HUES64 (cell line): ENCODE measurements around the gene MKI67.

ENCODE experiments used
- H3K27ac ChIP-seq: 2 replicates; pipeline ENCODE4 v1.7.0; 2013; ENCODE audit warnings: low read depth, low read length, inconsistent platforms
- H3K27me3 ChIP-seq: 2 replicates; pipeline ENCODE4 v1.6.1; 2013; ENCODE audit warnings: mild to moderate bottlenecking, low read length; ENCODE audit not compliant: insufficient read depth
- H3K36me3 ChIP-seq: 2 replicates; pipeline ENCODE4 v1.6.1; 2013; ENCODE audit warnings: mild to moderate bottlenecking, low read length; ENCODE audit not compliant: insufficient read depth
- H3K4me1 ChIP-seq: 2 replicates; pipeline ENCODE4 v1.6.1; 2013; ENCODE audit warnings: mild to moderate bottlenecking, low read length, moderate library complexity; ENCODE audit not compliant: insufficient read depth
- H3K4me3 ChIP-seq: 2 replicates; pipeline ENCODE4 v1.5.1; 2013; ENCODE audit warnings: mild to moderate bottlenecking, low read length, moderate library complexity
- H3K9ac ChIP-seq: 2 replicates; pipeline ENCODE4 v1.6.1; 2013; ENCODE audit warnings: mild to moderate bottlenecking, low read depth, low read length
- H3K9me3 ChIP-seq: 2 replicates; pipeline ENCODE4 v1.6.1; 2013; ENCODE audit warnings: low read depth, low read length; ENCODE audit not compliant: insufficient read depth
- WGBS: fragments of 150-250, 120-280 bp; methylation state at CpG from one replicate; pipeline ENCODE4 v1.1.7; 2013; ENCODE audit warnings: missing lambda C conversion rate; 5-methylcytosine and 5-hydroxymethylcytosine counted together

The MKI67 gene

GRCh38 chr10:128122931-128123330 is 3.3 kb downstream of the MKI67 start:
- H3K9me3 ChIP-seq, result no peaks in the 10 kb centered on the region
- no peak overlapping the region for H3K9ac ChIP-seq
- 90% methylated on average over 2 of the region's 2 CpGs for WGBS
- H3K27me3 ChIP-seq, result peaks cover 5% of the 10 kb centered on the region; the same call in 1 of the 2 replicates
- peaks cover 9% of the 10 kb centered on the region for H3K4me1 ChIP-seq
- H3K27ac ChIP-seq, result no peak overlapping the region
- H3K4me3 ChIP-seq, result no peak overlapping the region
- peaks cover 49% of the 10 kb centered on the region for H3K36me3 ChIP-seq

- H3K27ac ChIP-seq, result no peak overlapping the region
- H3K27me3 ChIP-seq, result peaks cover 5% of the 10 kb centered on the region; the same call in 1 of the 2 replicates
- no peaks in the 10 kb centered on the region for H3K9me3 ChIP-seq
- H3K36me3 ChIP-seq, result peaks cover 58% of the 10 kb centered on the region
- H3K4me3 ChIP-seq, result no peak overlapping the region
- H3K9ac ChIP-seq, result no peak overlapping the region
- H3K4me1 ChIP-seq, result peaks cover 5% of the 10 kb centered on the region
- 97% methylated on average over 5 of the region's 5 CpGs for WGBS
Observed at GRCh38 chr10:128121750-128122412, 4.3 kb downstream of the MKI67 start.

- no peak overlapping the region for H3K27ac ChIP-seq
- no peaks in the 10 kb centered on the region for H3K9me3 ChIP-seq
- H3K27me3 ChIP-seq, result no peaks in the 10 kb centered on the region
- no peak overlapping the region for H3K4me3 ChIP-seq
- H3K36me3 ChIP-seq, result peaks cover 89% of the 10 kb centered on the region
- whole genome bisulfite sequencing, result 92% methylated on average over 11 of the region's 13 CpGs
- H3K9ac ChIP-seq, result no peak overlapping the region
- no peaks in the 10 kb centered on the region for H3K4me1 ChIP-seq
Observed at GRCh38 chr10:128116851-128117615, 9.2 kb downstream of the MKI67 start.

GRCh38 chr10:128116187-128116586 is 10.0 kb downstream of the MKI67 start:
- no peak overlapping the region for H3K27ac ChIP-seq
- WGBS, result 95% methylated on average over 4 of the region's 4 CpGs
- H3K9me3 ChIP-seq, result no peaks in the 10 kb centered on the region
- H3K9ac ChIP-seq, result no peak overlapping the region
- H3K27me3 ChIP-seq, result no peaks in the 10 kb centered on the region
- no peaks in the 10 kb centered on the region for H3K4me1 ChIP-seq
- no peak overlapping the region for H3K4me3 ChIP-seq
- H3K36me3 ChIP-seq, result peaks cover 92% of the 10 kb centered on the region

GRCh38 chr10:128115356-128115755 is 10.9 kb downstream of the MKI67 start:
- H3K36me3 ChIP-seq, result peaks cover 93% of the 10 kb centered on the region
- no peaks in the 10 kb centered on the region for H3K4me1 ChIP-seq
- no peak overlapping the region for H3K4me3 ChIP-seq
- H3K9ac ChIP-seq, result no peak overlapping the region
- no peak overlapping the region for H3K27ac ChIP-seq
- H3K27me3 ChIP-seq, result no peaks in the 10 kb centered on the region
- WGBS, result 94% methylated on average over 8 of the region's 8 CpGs
- no peaks in the 10 kb centered on the region for H3K9me3 ChIP-seq

GRCh38 chr10:128114901-128115300 is 11.3 kb downstream of the MKI67 start:
- peaks cover 96% of the 10 kb centered on the region for H3K36me3 ChIP-seq
- H3K9ac ChIP-seq, result no peak overlapping the region
- WGBS, result 83% methylated on average over 2 of the region's 2 CpGs
- H3K4me3 ChIP-seq, result no peak overlapping the region
- H3K9me3 ChIP-seq, result no peaks in the 10 kb centered on the region
- H3K27me3 ChIP-seq, result no peaks in the 10 kb centered on the region
- H3K4me1 ChIP-seq, result no peaks in the 10 kb centered on the region
- no peak overlapping the region for H3K27ac ChIP-seq

- H3K4me3 ChIP-seq, result no peak overlapping the region
- H3K9ac ChIP-seq, result no peak overlapping the region
- H3K9me3 ChIP-seq, result no peaks in the 10 kb centered on the region
- no peak overlapping the region for H3K27ac ChIP-seq
- H3K27me3 ChIP-seq, result no peaks in the 10 kb centered on the region
- H3K36me3 ChIP-seq, result peaks cover 98% of the 10 kb centered on the region
- no peaks in the 10 kb centered on the region for H3K4me1 ChIP-seq
- 95% methylated on average over 12 of the region's 13 CpGs for WGBS
Observed at GRCh38 chr10:128113026-128113425, 13.2 kb downstream of the MKI67 start.

- Histone ChIP-seq H3K27me3 (no peaks in the 10 kb centered on the region), H3K9me3 (no peaks in the 10 kb centered on the region), H3K4me3 (no peak overlapping the region), H3K27ac (no peak overlapping the region), H3K36me3 (peaks cover 100% of the 10 kb centered on the region), H3K4me1 (no peaks in the 10 kb centered on the region), H3K9ac (no peak overlapping the region)
- 96% methylated on average over 6 of the region's 6 CpGs for whole genome bisulfite sequencing
Observed at GRCh38 chr10:128111696-128112095, 14.5 kb downstream of the MKI67 start.

- WGBS, result 100% methylated on average over 3 of the region's 3 CpGs
- no peaks in the 10 kb centered on the region for H3K9me3 ChIP-seq
- no peak overlapping the region for H3K4me3 ChIP-seq
- no peaks in the 10 kb centered on the region for H3K27me3 ChIP-seq
- peaks cover 100% of the 10 kb centered on the region for H3K36me3 ChIP-seq
- H3K4me1 ChIP-seq, result no peaks in the 10 kb centered on the region
- no peak overlapping the region for H3K9ac ChIP-seq
- H3K27ac ChIP-seq, result no peak overlapping the region
Observed at GRCh38 chr10:128110339-128110738, 15.9 kb downstream of the MKI67 start.

GRCh38 chr10:128109707-128110106 is 16.5 kb downstream of the MKI67 start:
- H3K36me3 ChIP-seq, result peaks cover 100% of the 10 kb centered on the region
- WGBS, result 97% methylated on average over 4 of the region's 4 CpGs
- no peaks in the 10 kb centered on the region for H3K9me3 ChIP-seq
- no peaks in the 10 kb centered on the region for H3K4me1 ChIP-seq
- no peak overlapping the region for H3K4me3 ChIP-seq
- no peak overlapping the region for H3K9ac ChIP-seq
- no peak overlapping the region for H3K27ac ChIP-seq
- no peaks in the 10 kb centered on the region for H3K27me3 ChIP-seq

- H3K27me3 ChIP-seq, result no peaks in the 10 kb centered on the region
- no peak overlapping the region for H3K9ac ChIP-seq
- H3K4me1 ChIP-seq, result no peaks in the 10 kb centered on the region
- WGBS, result 90% methylated on average over 4 of the region's 4 CpGs
- no peak overlapping the region for H3K27ac ChIP-seq
- H3K4me3 ChIP-seq, result no peak overlapping the region
- no peaks in the 10 kb centered on the region for H3K9me3 ChIP-seq
- H3K36me3 ChIP-seq, result peaks cover 100% of the 10 kb centered on the region
Observed at GRCh38 chr10:128105383-128105782, 20.8 kb downstream of the MKI67 start.
